ENCODE results near the gene PPL.

PPL gene

GRCh38 chr16:4859190-4859899 is 77.6 kb downstream of the PPL start:
- no peak for DNase-seq

DNA sequence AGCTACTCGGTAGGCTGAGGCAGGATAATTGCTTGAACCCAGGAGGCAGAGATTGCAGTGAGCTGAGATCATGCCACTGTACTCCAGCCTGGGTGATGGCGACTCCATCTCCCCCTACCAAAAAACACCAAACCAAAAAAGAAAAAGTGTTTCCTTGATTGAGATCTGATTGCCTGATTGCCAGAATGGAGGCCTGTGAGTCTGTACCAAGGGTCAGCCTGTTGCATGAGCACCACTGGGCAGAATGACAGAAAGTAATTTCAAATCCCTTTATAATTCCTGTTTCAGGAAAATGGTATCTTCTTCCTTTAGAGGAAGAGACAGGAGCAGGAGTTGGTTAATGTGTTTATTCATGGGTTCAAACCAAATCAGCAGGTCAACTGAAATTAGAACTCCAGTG is 81.1 kb downstream of the PPL start:
- DNase-seq: no peak

DNA sequence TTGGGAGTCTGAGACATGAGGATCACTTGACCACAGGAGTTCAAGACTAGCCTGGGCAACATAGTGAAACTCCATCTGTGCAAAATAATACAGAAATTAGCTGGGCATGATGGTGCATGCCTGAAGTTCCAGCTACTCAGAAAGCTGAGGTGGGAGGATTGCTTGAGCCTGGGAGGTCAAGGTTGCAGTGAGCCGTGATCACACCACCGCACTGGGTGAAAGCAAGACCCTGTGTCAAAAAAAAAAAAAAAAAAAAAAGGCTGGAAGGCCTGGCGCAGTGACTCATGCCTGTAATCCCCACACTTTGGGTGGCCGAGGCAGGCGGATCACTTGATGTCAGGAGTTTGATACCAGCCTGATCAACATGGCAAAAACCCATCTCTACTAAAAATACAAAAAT is 81.6 kb downstream of the PPL start:
- no peak for DNase-seq

DNA sequence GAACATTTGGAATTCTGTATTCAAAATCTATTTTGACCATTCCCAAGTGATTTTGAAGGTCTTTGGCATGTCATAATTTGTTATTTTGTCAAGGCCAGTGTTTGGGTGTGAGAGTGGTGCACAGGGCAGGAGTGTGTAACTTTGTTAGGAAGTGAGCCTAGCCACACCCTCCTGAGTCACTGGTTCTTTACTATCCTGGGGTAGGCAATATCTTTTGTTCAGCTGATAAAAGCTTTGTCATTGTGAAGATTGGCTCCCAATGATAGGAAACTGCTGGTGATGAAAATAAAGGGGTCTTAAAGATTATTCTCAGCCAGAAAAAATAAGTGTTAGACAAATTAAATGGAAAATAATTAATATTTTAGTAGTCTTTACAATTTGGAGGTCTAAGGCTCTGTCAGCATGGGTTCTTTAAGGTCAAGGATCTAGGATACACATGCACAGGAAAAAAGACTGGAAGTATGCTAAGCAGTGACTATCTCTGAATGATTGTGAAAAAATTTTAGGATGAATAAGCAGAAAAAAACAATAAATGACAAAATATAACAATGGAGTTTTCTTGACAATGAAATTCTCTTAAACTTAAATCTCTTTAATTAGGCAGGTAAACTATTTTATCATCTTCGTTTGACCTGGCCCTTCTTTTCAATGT is 84.6 kb downstream of the PPL start:
- DNase-seq: no peak

GRCh38 chr16:4850211-4850610 is 86.7 kb downstream of the PPL start:
- no peak for DNase-seq

DNA sequence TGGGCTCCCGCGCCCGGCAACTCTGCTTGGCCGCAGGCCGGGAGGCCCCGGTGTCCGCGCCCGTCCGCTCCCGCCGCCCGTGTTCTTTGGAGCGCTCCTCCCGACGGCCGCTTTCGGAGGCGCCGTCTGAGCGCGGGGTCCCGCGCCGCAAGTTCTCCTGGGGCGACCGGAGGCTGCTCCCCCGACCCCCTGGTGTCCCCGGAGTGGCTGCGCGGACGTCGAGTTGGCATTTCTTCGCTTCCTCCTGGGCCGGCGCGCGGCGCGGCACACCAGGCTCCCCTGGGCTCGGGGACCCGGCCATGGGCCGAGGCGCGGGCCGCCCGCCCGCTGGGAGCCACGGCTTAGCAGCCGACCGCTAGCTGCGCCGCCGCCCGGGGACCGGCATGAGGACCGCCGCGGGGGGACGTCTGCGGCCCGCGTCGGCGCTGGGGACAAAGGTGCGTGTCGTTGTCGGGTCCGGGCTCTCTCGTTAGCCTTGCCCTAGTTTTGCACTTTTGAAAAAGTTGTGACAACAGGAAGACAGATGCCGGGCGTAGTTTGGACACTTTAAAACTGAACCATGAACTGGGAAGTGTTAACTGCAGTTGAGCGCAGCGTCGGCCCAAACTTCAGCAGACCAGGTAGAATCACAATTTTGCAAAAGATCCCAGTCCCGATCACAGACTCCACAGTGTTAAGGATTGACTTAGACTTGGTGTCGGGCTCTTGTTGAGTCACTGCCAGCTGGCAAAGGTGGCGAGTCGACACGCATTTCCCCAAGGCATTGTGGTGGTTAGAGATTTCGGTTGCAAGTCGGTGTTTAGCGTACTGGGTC is 89.0 kb downstream of the PPL start:
- DNase-seq: no peak

- DNase-seq: peak; percentile 95
Observed at GRCh38 chr16:4846901-4847773, 89.8 kb downstream of the PPL start, which contains the start of the genes GLYR1 and UBN1. TSS of gene GLYR1 (minus strand) at chr16:4847288. CDS start at chr16:4847265, 23 bp downstream. TSS of gene UBN1 (plus strand) at chr16:4847481. CDS start at chr16:4852918, 5,437 bp downstream.

DNA sequence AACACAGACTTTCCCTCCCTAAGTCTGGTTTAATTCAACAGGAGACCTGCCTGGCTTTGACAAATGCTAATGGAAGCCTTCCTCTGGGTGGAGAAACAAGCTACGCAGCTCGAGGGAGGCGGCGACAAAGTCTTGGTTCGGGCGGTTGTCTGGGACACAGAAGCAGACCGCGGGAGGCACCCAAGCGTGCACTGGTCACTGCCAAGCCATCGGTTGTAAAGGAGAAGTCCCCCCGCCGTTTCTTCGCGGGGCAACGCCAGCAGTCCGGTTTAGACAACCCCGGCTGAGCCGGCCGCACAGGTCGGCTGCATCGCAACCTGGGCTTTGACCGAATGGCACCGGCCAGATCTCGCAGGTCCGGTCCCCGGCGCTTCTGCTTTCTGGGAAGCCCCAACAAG is 90.4 kb downstream of the PPL start:
- no peak for DNase-seq

DNA sequence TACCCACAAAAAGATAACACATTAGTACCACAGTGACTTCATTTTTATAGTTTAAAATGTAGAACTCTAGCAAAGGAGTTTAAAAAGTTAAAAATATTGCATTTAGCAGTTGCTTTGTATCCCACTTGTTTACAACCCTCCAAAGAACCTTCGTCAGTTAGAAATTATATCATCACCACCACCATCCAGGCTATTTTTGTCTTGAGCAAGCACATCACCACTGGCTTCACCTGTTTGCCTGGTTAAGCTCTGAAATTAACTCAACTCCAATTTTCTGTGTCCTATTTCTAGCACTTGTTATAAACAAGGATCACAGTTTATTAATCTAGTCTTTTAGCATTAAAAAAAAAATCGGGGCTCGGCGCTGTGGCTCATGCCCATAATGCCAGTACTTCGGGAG is 96.0 kb downstream of the PPL start:
- DNase-seq: no peak

GRCh38 chr16:4839942-4840341 is 97.0 kb downstream of the PPL start:
- no peak for DNase-seq

DNA sequence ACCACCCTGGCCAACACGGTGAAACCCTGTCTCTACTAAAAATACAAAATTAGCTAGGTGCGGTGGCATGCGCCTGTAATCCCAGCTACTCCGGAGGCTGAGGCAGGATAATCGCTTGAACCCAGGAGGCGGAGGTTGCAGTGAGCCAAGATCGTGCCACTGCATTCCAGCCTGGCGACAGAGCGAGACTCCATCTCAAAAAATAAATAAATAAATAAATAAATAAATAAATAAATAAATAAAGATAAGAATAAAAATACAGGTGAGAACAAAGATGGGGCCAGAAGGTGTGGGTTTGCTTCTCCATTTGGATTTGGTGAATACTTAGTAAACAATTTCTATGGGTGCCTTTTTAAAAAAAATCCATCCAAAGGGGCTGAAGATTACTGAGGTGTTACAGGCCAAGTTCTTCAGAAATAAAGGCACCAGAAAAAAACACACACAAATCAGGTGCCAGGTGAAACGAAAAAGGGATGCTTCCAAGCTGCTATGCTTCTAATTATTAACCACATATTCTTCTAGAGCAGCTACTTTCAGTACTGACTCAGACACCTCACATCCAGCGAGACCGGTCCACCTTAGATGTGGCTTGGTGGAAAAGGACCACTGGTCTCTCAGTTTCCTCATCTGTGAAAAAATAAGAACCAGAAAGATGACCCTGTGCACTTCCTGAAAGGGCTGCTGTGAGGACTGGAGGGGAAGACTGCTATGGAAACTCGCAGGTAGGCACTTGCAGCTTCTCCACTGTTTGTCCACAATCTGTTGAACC is 99.0 kb downstream of the PPL start:
- DNase-seq: no peak

DNA sequence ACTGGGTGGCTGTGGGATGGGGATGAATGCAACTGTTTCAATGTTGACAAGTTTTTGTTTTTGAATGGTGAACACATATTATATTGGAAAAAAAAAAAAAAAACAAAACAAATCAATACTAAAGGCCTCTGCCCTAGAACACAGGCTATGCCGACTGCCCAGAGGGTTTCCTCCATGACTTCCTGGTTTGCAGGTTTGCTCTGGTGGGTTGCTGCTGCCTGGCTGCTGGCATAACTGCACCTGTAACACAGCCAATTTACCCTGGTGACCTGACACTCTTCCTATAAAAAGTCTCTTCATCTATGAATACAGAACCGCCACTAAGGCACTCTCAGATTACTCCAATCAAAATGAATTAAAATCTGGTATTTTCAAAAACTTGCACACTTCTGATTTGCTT is 100.2 kb downstream of the PPL start:
- DNase-seq: no peak

DNA sequence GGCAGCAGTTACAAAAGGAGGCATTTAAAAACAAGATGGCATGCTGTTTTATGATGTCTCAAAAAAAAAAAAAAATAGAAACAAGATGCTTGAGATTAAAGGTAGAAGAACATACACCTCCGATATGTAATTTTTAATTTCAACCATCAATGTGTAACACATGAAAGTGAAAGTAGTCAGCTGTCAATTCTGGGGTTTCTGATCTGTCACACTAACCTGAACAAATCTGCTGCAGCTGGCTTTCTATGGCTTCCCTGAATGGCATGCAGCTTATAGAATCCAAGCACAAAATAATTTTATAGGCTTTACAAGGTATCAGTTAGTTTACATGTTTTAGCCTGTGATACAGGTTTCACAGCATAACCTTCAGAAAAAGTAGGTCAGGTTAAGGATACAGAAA is 103.4 kb downstream of the PPL start:
- no peak for DNase-seq

- no peak for DNase-seq
Observed at GRCh38 chr16:4832698-4833343, 104.1 kb downstream of the PPL start.

Measured in NCI-H1092 (cell line).